HUES6 (cell line): ENCODE results near the gene NKX1-2.

Source experiments
- H3K27ac ChIP-seq: 2 replicates; pipeline ENCODE4 v1.7.0; 2013; ENCODE audit warnings: low read depth, mild to moderate bottlenecking, low read length, inconsistent platforms
- H3K27me3 ChIP-seq: 2 replicates; pipeline ENCODE4 v1.6.1; 2013; ENCODE audit warnings: low read length; ENCODE audit not compliant: control insufficient read depth, insufficient read depth
- H3K36me3 ChIP-seq: 2 replicates; pipeline ENCODE4 v1.6.1; 2013; ENCODE audit warnings: low read length; ENCODE audit not compliant: control insufficient read depth, insufficient read depth
- H3K4me1 ChIP-seq: 2 replicates; pipeline ENCODE4 v1.6.1; 2013; ENCODE audit warnings: low read length; ENCODE audit not compliant: control insufficient read depth, insufficient read depth
- H3K4me3 ChIP-seq: 2 replicates; pipeline ENCODE4 v1.5.1; 2013; ENCODE audit warnings: low read depth, low read length
- H3K9ac ChIP-seq: one replicate; pipeline ENCODE4 v1.6.1; 2013; ENCODE audit warnings: mild to moderate bottlenecking, low read length
- H3K9me3 ChIP-seq: 2 replicates; pipeline ENCODE4 v1.6.1; 2013; ENCODE audit warnings: low read depth, low read length; ENCODE audit not compliant: control insufficient read depth, insufficient read depth

NKX1-2 gene

DNA sequence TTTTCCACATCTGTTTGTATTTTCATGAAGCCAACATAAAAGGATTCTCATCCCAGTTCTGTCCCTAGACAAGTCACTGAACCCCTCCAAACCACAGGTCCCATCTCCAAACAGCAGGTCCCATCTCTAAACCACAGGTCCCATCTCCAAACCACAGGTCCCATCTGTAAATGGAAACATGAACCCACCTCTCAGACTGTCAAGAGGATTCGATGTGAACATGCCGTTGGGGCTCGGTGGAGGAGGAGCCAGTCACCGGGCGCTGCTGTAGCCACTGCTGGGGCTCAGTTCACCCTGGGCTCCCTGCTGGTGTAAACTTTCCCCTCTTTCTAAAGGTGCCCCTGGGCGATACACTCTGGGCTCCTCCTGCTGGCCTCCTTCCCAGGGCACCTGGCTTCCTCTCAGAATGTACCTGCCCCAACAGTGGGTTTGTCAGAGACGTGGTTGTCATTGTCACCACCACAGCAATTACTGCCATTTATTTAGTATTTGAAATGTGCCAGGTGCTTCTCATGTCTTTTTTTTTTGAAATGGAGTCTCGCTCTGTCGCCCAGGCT is 24.8 kb upstream of the NKX1-2 start:
- H3K4me1 ChIP-seq: peaks cover 40% of the 10 kb centered on the region
- no peak overlapping the region for H3K4me3 ChIP-seq
- no peaks in the 10 kb centered on the region for H3K36me3 ChIP-seq
- no peaks in the 10 kb centered on the region for H3K27me3 ChIP-seq
- no peak overlapping the region for H3K9ac ChIP-seq
- no peaks in the 10 kb centered on the region for H3K9me3 ChIP-seq
- no peak overlapping the region for H3K27ac ChIP-seq

- no peaks in the 10 kb centered on the region for H3K9me3 ChIP-seq
- no peak overlapping the region for H3K4me3 ChIP-seq
- no peak overlapping the region for H3K9ac ChIP-seq
- no peaks in the 10 kb centered on the region for H3K36me3 ChIP-seq
- no peak overlapping the region for H3K27ac ChIP-seq
- peaks cover 50% of the 10 kb centered on the region for H3K4me1 ChIP-seq
- no peaks in the 10 kb centered on the region for H3K27me3 ChIP-seq
Measured at GRCh38 chr10:124473070-124473469, 23.2 kb upstream of the NKX1-2 start.

DNA sequence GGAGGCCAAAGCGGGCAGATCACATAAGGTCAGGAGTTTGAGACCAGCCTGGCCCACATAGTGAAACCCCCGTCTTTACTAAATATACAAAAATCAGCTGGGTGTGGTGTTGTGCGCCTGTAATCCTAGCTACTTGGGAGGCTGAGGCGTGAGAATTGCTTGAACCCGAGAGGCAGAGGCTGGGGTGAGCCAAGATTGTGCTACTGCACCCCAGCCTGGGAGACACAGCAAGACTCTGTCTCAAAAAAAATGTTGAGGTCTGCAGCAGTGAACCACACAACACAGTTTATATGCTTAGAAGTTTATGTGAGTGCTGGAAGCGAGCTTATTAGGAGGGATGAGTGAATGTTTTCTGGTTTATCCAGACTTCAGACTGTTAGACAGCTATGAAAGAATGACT is 22.2 kb upstream of the NKX1-2 start:
- Histone ChIP-seq H3K36me3 (no peaks in the 10 kb centered on the region), H3K9me3 (no peaks in the 10 kb centered on the region), H3K9ac (no peak overlapping the region), H3K4me1 (peaks cover 44% of the 10 kb centered on the region), H3K27me3 (no peaks in the 10 kb centered on the region), H3K27ac (no peak overlapping the region), H3K4me3 (no peak overlapping the region)

GRCh38 chr10:124470544-124471434 is 21.0 kb upstream of the NKX1-2 start:
- 0 out of 2 replicates have a peak overlapping the region, but pooled peaks have one; percentile 2 for H3K4me3 ChIP-seq
- no peaks in the 10 kb centered on the region for H3K36me3 ChIP-seq
- peak overlapping the region; percentile 10; the same call in 1 of the 2 replicates for H3K27ac ChIP-seq
- no peaks in the 10 kb centered on the region for H3K27me3 ChIP-seq
- no peaks in the 10 kb centered on the region for H3K9me3 ChIP-seq
- peak overlapping the region; percentile 64 for H3K9ac ChIP-seq
- peaks cover 47% of the 10 kb centered on the region for H3K4me1 ChIP-seq

- no peaks in the 10 kb centered on the region for H3K27me3 ChIP-seq
- H3K4me1 ChIP-seq: peaks cover 51% of the 10 kb centered on the region
- H3K36me3 ChIP-seq: no peaks in the 10 kb centered on the region
- peak overlapping the region; percentile 10; the same call in 1 of the 2 replicates for H3K27ac ChIP-seq
- no peaks in the 10 kb centered on the region for H3K9me3 ChIP-seq
- 0 out of 2 replicates have a peak overlapping the region, but pooled peaks have one; percentile 2 for H3K4me3 ChIP-seq
- peak overlapping the region; percentile 64 for H3K9ac ChIP-seq
Measured at GRCh38 chr10:124469956-124470484, 20.2 kb upstream of the NKX1-2 start.

DNA sequence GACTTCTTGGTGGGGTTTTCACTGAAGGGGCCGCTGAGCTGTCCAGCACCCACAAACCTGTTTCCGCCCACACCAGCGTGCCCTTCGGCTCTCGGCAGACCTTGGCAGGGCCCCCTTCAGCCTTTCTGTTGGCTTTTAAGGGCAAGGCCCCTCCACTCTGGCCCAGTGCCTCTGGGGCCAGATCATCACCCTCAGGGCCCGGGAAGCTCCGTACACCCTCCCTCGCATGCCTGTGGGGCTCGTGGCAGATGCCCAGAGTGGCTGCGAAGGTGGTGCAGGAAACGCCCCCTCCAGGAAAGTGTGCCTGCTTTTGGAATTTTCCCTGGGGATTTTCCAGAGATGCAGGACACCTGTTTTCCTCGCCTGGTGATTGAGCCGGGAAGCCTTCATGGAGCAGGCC is 18.8 kb upstream of the NKX1-2 start:
- H3K27ac ChIP-seq: no peak overlapping the region
- no peaks in the 10 kb centered on the region for H3K36me3 ChIP-seq
- peaks cover 59% of the 10 kb centered on the region for H3K4me1 ChIP-seq
- H3K9ac ChIP-seq: no peak overlapping the region
- H3K9me3 ChIP-seq: no peaks in the 10 kb centered on the region
- H3K4me3 ChIP-seq: no peak overlapping the region
- H3K27me3 ChIP-seq: no peaks in the 10 kb centered on the region

DNA sequence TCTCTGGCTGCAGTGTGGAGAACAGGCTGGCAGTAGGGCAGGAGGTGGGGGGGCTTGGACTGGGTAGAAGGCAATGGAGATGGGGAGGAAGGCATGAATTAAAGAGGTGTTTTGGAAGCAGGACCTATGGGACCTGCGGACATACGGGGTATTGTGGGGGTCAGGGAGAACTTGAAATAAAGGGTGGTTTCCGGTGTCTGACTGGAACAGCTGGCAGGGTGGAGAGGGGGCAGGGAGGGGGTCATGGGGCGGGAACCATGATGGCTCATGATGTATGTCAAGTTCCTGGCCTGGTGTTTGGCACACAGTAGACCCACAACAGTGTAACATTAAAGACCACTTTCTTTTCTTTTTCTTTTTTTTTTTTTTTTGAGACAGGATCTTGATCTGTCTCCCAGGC is 17.3 kb upstream of the NKX1-2 start:
- Histone ChIP-seq H3K9ac (no peak overlapping the region), H3K36me3 (no peaks in the 10 kb centered on the region), H3K27me3 (no peaks in the 10 kb centered on the region), H3K27ac (no peak overlapping the region), H3K9me3 (no peaks in the 10 kb centered on the region), H3K4me3 (no peak overlapping the region), H3K4me1 (peaks cover 59% of the 10 kb centered on the region)

DNA sequence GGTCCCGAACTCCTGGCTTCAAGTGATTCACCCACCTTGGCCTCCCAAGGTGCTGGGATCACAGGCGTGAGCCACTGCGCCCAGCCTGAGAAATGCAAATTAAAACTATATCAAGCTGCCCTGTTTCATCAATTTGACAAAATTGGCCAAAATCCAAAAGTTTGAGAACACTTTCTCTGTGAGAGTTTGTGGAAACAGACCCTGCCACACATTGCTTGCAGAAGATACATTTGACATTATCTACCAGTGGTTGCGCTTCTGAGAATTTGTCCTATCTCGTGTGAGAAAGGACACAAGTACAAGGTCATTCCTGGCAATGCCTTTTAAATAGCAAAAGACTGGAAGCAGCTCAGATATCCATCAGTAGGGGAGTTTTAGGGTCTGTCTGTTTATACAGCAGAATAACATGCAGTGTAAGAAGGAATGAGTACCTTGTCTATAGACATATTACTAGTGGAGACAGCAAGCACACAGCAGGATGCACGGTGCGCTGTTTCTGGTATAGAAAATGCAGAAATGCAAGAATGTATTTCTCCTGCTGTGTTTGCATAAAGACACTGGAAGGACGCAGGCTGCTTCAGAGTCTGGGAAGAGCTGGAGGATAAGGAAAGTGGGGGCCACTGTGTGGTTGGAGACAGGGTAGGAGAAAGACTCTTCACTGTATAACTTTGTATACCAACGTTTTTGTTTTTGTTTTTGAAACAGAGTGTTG is 16.1 kb upstream of the NKX1-2 start:
- Histone ChIP-seq H3K27me3 (no peaks in the 10 kb centered on the region), H3K9ac (no peak overlapping the region), H3K4me1 (peaks cover 58% of the 10 kb centered on the region), H3K27ac (no peak overlapping the region), H3K36me3 (no peaks in the 10 kb centered on the region), H3K4me3 (no peak overlapping the region), H3K9me3 (no peaks in the 10 kb centered on the region)

DNA sequence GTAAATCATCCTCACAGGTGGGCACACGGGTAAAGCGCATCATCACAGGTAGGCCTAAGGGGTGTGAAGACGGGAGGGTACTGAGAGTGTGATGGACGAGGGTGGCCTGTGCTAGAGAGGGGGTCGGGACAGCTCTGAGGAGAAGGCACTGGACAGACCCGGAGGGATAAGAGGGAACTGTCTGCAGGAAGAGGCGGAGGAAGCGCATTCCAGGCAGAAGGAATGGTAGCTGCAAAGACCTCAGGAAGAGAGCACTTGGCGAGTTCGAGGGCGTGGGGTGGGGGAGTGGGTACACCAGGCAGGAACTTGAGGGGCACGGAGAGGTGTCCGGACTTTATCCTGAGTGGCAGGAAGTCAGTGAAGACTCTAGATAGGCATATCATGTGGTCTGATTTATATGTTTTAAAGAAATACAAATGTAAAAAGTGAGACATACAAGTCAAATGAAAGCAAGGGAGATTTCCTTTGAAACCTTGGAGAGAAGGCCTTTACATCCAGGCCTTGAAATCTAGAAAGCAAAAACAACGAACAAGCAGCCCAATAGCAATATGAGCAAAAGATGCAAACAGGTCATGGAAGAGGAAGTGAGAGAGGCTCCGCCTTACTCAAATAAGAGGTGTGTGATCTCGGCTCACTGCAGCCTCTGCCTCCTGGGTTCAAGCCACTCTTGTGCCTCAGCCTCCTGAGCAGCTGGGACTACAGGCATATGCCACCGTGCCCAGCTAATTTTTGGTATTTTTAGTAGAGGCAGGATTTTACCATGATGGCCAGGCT is 15.4 kb upstream of the NKX1-2 start:
- Histone ChIP-seq H3K27me3 (no peaks in the 10 kb centered on the region), H3K9ac (no peak overlapping the region), H3K4me3 (no peak overlapping the region), H3K9me3 (no peaks in the 10 kb centered on the region), H3K36me3 (no peaks in the 10 kb centered on the region), H3K27ac (no peak overlapping the region), H3K4me1 (peaks cover 50% of the 10 kb centered on the region)

DNA sequence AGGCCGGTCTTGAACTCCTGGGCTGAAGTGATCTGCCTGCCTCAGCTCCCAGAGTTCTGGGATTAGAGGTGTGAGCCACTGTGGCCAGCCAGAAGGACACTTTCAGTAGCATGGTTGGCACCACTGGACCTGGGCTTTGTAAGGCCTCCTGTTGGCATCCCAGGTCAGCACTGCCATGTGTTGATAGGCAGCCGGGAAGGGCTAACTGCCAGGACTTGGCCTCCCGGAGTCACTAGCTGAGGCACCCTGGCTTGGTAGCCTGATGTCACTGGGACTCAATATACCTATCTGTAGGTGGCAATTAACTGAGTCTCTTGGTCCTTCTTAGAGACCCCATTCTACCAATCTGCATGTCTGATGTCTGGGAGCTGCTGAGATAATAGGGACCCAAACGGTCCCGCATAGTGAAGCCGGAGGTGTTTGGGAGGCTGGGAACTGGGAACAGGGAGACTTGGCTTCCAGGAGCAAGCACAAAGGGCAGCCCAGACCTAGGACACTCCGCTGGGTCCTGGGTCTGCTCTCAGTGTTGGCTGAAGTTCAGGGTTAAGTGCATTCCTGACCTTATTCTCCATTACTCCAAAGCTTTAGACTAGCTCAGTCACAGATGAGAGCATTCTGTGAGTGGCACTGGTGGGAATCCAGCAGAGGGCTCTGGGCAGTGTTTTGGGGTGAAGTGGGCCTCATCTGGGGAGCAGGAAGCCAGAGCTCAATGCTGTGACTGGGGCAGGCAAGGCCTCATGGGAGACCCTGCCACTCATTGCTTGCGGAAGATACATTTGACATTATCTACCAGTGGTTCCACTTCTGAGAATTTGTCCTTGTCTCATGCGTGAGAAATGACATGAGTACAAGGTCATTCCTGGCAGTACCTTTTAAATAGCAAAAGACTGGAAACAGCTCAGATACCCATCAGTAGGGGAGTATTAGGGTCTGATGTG is 14.5 kb upstream of the NKX1-2 start:
- Histone ChIP-seq H3K9ac (no peak overlapping the region), H3K4me3 (no peak overlapping the region)

More for the DNA sequence above, 14.5 kb upstream of the NKX1-2 start:
- no peaks in the 10 kb centered on the region for H3K9me3 ChIP-seq
- no peaks in the 10 kb centered on the region for H3K36me3 ChIP-seq
- peaks cover 42% of the 10 kb centered on the region for H3K4me1 ChIP-seq
- no peaks in the 10 kb centered on the region for H3K27me3 ChIP-seq
- H3K27ac ChIP-seq: no peak overlapping the region
